Fibroblast of the aortic adventitia (primary cell): ENCODE data around the gene OCSTAMP. TPM values are rescaled to one million over a fixed set of nuclear protein-coding genes. Genes with fewer than 3 reads are reported as not detected.

Experiments used
- DNase-seq: peaks from one replicate; pipeline ENCODE4 v3.0.0-alpha.2; 2010; ENCODE audit warnings: low read depth
- H3K4me3 ChIP-seq: 2 replicates; pipeline ENCODE4 v1.5.1; 2011; ENCODE audit warnings: low read depth, mild to moderate bottlenecking, control low read depth, low read length, moderate library complexity
- total RNA-seq: library from RNA; depleted of rRNA; stranded (reverse); fragments of >200 nt; gene quantifications from 2 replicates; pipeline ENCODE4 v1.2.3, GENCODE V29; 2012; ENCODE audit warnings: low replicate concordance
- TF ChIP-seq, protein P1 (sequence below): IDR thresholded peaks from 2 replicates; pipeline ENCODE4 v1.5.1; 2011; ENCODE audit warnings: mild to moderate bottlenecking, low read length, control low read depth, inconsistent platforms; ENCODE audit not compliant: insufficient read depth

Gene OCSTAMP
- total RNA-seq, 1 donor: not detected

DNA sequence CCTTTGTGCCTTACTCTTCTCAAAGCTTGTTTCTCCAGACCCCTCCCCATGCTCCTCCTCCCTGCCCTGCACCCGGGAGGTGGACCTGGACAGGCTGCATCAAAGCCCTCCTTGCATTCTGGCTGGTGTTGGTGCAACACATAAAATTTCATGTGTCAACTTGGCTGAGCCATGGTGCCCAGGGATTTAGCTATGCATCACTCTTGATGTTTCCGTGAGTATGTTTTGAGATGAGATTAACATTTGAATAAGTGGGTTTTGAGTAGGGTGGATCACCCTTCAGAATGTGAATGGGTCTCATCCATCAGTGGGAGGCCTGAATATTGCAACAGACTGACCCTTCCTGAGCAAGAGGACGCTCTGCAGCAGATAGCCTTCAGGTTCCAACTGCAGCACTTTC lies 4.4 kb upstream of the OCSTAMP start:
- H3K4me3 ChIP-seq: no peak overlapping the region
- TF ChIP-seq, protein P1, sequence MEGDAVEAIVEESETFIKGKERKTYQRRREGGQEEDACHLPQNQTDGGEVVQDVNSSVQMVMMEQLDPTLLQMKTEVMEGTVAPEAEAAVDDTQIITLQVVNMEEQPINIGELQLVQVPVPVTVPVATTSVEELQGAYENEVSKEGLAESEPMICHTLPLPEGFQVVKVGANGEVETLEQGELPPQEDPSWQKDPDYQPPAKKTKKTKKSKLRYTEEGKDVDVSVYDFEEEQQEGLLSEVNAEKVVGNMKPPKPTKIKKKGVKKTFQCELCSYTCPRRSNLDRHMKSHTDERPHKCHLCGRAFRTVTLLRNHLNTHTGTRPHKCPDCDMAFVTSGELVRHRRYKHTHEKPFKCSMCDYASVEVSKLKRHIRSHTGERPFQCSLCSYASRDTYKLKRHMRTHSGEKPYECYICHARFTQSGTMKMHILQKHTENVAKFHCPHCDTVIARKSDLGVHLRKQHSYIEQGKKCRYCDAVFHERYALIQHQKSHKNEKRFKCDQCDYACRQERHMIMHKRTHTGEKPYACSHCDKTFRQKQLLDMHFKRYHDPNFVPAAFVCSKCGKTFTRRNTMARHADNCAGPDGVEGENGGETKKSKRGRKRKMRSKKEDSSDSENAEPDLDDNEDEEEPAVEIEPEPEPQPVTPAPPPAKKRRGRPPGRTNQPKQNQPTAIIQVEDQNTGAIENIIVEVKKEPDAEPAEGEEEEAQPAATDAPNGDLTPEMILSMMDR: no peak

GRCh38 chr20:46553926-46554325 lies 3.5 kb upstream of the OCSTAMP start:
- TF ChIP-seq, protein P1: no peak
- no peak overlapping the region for H3K4me3 ChIP-seq
- no peak for DNase-seq

More for the DNA sequence above, 4.4 kb upstream of the OCSTAMP start:
- no peak for DNase-seq

- TF ChIP-seq, protein P1: no peak
- no peak overlapping the region for H3K4me3 ChIP-seq
Measured at GRCh38 chr20:46552460-46553420, 2.3 kb upstream of the OCSTAMP start.

GRCh38 chr20:46551522-46552381 lies 1.3 kb upstream of the OCSTAMP start:
- no peak for DNase-seq
- TF ChIP-seq, protein P1: no peak
- no peak overlapping the region for H3K4me3 ChIP-seq

More at GRCh38 chr20:46552460-46553420, 2.3 kb upstream of the OCSTAMP start:
- DNase-seq: no peak

DNA sequence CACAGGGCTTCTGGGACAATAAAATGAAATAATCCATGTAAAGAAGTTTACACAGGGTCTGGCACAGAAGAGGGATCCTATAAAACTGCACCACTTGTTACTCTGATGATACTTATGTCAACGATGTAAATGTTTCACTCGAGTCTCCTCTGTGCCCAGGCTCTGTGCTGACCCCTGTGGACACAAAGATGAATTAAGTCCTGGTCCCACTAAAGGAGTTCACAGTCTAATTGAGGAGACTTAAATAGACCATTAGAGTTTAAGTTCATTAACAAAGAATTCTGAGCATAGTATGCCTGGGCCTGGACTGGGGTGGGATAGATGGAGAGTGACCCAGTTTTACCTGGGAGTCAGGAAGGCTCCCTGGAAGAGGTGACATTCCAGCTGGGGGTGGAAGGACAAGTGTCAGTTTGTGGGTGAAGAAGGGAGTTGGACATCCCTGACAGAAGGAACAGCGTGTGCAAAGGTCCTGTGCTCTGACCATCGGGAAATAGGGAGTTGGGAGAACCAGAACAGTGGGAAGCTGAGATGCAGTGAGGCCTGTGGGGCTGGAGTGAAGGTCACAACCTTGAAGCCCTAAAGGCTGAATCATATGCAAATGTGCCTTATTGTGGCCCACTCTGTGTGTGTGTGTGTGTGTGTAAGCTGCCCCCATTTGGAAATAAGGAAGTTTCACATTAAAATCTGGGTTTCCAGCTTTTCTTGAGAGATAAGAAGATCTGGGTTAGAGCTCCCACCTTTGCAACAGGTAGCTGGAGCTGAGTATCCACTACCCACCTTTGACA lies 1.1 kb downstream of the OCSTAMP start:
- no peak overlapping the region for H3K4me3 ChIP-seq
- DNase-seq: no peak
- TF ChIP-seq, protein P1: no peak

DNA sequence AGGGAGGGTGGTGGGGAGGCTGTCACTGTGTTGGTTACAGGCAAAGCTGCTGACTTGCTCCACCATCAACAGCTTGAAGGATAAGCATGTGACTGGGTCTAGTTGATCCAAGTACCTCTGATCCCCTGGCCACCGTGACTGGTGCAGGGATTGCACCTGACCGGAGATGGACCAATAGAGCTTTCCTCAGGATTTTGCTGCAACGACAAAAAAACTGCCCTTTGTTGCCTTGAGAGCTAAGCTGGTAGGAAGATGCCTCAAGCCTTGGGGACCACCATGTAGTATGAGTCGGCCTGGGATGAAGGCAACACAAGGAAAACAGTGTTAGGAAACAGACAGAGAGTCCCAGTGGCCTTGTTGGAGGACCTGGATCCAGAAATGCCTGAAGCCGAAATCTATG lies 1.8 kb downstream of the OCSTAMP start:
- DNase-seq: no peak
- no peak overlapping the region for H3K4me3 ChIP-seq
- TF ChIP-seq, protein P1: no peak
